ENCODE data around the gene WIZ. TPM values are rescaled to one million over a fixed set of nuclear protein-coding genes. Genes with fewer than 3 reads are reported as not detected.

The WIZ gene
- total RNA-seq, 1 experiment from 2014 or later = 27.3 TPM

DNA sequence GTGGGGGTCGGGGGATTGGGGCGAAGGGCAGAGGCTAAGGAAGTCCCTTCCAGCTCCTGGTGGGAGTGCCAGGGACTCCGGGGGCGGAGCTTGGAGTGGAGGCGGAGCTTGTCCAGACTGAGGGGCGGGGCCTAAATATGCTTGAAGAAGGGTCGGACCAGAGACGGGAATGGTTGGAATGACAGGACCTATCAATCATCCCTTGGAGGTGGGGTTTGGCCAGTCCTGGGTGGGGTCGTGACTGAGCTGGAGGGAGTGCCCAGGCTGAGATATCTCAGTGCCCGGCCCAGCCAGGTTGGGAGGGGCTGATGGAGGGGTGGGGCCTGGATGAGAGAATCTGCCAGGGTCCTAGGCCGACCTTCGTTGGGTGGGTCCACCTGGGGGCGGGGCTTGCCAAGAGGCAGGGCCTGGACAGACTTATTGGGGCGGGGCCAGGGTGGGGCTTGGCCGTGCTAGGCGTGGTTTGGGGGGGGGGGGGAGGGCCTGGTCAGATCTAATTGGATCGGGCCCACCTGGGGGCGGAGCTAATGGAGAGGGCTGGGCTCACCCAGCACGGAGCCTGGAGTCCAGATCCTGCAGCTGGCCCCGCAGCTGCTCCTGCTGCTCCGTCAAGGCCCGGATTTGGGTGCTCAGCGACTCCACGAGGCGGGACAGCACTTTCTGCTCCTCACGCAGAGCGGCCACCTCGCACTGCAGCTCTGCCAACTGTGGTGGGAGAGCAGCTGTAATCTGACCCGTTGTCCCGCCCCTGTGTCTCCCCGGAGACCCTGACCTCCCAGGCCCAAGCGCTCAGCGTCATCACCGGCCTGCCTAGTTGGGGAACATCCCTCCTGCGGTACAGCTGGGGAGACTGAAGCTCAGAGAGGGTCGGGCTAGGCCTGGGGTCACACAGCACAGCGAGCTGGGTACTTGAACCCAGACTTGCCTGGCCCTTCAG lies 2.6 kb upstream of the WIZ start:
- peak overlapping the region; percentile 86 for H3K4me2 ChIP-seq
- no peaks in the 10 kb centered on the region for H3K36me3 ChIP-seq (ENCODE audit: low read depth)
- peaks cover 10% of the 10 kb centered on the region; the same call in 1 of the 2 replicates for H3K4me1 ChIP-seq (replicated peaks; ENCODE audit: insufficient read depth)
- TF ChIP-seq, protein P1, sequence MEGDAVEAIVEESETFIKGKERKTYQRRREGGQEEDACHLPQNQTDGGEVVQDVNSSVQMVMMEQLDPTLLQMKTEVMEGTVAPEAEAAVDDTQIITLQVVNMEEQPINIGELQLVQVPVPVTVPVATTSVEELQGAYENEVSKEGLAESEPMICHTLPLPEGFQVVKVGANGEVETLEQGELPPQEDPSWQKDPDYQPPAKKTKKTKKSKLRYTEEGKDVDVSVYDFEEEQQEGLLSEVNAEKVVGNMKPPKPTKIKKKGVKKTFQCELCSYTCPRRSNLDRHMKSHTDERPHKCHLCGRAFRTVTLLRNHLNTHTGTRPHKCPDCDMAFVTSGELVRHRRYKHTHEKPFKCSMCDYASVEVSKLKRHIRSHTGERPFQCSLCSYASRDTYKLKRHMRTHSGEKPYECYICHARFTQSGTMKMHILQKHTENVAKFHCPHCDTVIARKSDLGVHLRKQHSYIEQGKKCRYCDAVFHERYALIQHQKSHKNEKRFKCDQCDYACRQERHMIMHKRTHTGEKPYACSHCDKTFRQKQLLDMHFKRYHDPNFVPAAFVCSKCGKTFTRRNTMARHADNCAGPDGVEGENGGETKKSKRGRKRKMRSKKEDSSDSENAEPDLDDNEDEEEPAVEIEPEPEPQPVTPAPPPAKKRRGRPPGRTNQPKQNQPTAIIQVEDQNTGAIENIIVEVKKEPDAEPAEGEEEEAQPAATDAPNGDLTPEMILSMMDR (conservative IDR thresholded peaks at IDR 0.05) = no peak
- no peak for TF ChIP-seq EZH2 (IDR thresholded peaks at IDR 0.05; ENCODE audit: low read depth)
- H3K27me3 ChIP-seq (ENCODE audit: insufficient read depth, low read depth) = no peaks in the 10 kb centered on the region
- H3K27ac ChIP-seq = no peak overlapping the region
- H3K79me2 ChIP-seq (ENCODE audit: low read depth) = no peaks in the 10 kb centered on the region
- peak; percentile 87 for DNase-seq
- H3K4me3 ChIP-seq = peak overlapping the region; percentile 40; the same call in 1 of the 2 replicates
- H3K9me2 ChIP-seq (ENCODE audit: insufficient read depth) = no peaks in the 10 kb centered on the region
- no peaks in the 10 kb centered on the region for H4K20me1 ChIP-seq (ENCODE audit: insufficient read depth)
- CTCF ChIA-PET = interaction anchor here (1.6 kb wide), 1 partner anchor 34 kb away, joined by 3 read pairs; the partner anchor contains the start of gene AKAP8L
- H3K9me3 ChIP-seq (ENCODE audit: insufficient read depth, low read depth) = no peaks in the 10 kb centered on the region
- POLR2A ChIA-PET (ENCODE audit: unreplicated experiment) = interaction anchor here (0.6 to 0.7 kb wide), 5 partner anchors 16 to 1316 kb away, joined by 3 to 51 read pairs (median 5); partner anchors contain the start of gene ASF1B
- peak overlapping the region; percentile 78 for H2AFZ ChIP-seq
- intact Hi-C loops (cut with micrococcal nuclease; ENCODE audit: unreplicated experiment) = no loop called here
- H3F3A ChIP-seq (ENCODE audit: insufficient read depth, low read depth) = peaks cover 39% of the 10 kb centered on the region
- BruUV-seq (replicated peaks) = no TSS peak

DNA sequence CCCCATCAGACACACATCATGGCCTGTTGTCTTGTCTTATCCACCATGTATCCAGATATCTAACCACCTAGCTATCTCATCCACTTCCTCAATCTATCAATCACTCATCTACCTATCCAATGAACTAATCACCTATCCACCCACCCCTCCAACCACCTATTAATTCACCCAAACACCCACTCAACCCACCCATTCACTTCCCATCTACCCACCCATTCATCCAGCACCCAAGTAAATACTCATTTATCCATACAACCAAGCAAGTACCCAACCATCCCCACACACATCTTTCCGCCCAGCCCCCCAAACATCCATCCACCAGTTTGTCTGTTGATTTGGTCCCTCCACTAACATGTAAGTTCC lies 753 bp upstream of the WIZ start:
- Histone ChIP-seq H3K4me1 (replicated peaks; ENCODE audit: insufficient read depth) (peaks cover 10% of the 10 kb centered on the region; the same call in 1 of the 2 replicates), H3K4me2 (peak overlapping the region; percentile 64; the same call in 1 of the 2 replicates), H3K79me2 (ENCODE audit: low read depth) (no peaks in the 10 kb centered on the region), H3K9me2 (ENCODE audit: insufficient read depth) (no peaks in the 10 kb centered on the region), H4K20me1 (ENCODE audit: insufficient read depth) (no peaks in the 10 kb centered on the region), H3F3A (ENCODE audit: insufficient read depth, low read depth) (peaks cover 42% of the 10 kb centered on the region), H3K27ac (no peak overlapping the region), H3K27me3 (ENCODE audit: insufficient read depth, low read depth) (no peaks in the 10 kb centered on the region), H3K9me3 (ENCODE audit: insufficient read depth, low read depth) (no peaks in the 10 kb centered on the region), H2AFZ (no peak overlapping the region), H3K36me3 (ENCODE audit: low read depth) (no peaks in the 10 kb centered on the region), H3K4me3 (no peak overlapping the region)
- DNase-seq = no peak
- no TSS peak for BruUV-seq (replicated peaks)
- TF ChIP-seq EZH2 (IDR thresholded peaks at IDR 0.05; ENCODE audit: low read depth) = no peak
- TF ChIP-seq, protein P1 (conservative IDR thresholded peaks at IDR 0.05) = no peak
- intact Hi-C loops (cut with micrococcal nuclease; ENCODE audit: unreplicated experiment) = no loop called here
- CTCF ChIA-PET = no interaction called here
- POLR2A ChIA-PET (ENCODE audit: unreplicated experiment) = no interaction called here

DNA sequence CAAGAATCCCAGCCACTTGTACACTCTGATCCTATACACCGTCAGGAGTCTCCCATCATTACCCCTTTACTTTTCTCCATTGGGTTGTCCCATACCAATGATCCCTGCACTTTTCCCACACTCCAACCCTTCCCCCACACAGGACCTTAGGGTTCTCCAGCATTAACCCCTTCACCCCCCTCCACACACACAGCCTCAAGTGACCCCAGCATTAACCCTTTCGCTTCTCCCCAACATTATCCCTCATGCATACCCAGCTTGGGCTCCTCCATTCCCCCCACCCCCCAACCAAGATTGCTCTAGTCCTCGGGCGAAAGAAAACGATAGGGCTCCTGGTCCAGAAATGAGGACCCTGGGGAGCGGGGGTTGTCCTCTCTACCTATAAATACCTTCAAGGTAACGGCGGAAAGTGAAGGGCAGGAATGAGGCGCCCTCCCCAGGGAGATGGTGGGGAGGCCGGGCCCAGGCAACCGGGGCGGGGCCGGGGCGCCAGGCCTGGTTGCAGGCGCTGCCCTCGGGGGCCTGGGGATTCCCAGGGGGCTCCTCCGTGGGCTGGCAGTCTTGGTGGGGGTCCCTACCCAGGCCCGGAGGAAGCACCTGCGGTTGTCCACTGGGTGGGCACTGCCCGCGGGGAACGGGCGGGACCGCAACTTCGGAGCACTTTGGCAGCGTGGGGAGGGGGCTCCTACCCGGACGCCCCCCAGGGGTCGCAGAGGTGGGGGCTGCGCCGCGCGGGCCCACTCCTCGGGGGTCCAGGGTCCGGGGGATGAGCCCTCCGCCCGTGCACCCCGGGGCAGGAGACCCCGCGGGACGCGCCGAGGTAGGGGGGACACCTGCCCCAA lies 757 bp downstream of the WIZ start:
- intact Hi-C loops (cut with micrococcal nuclease; ENCODE audit: unreplicated experiment) = no loop called here
- H3K9me2 ChIP-seq (ENCODE audit: insufficient read depth) = no peaks in the 10 kb centered on the region
- H2AFZ ChIP-seq = peak overlapping the region; percentile 81
- peak overlapping the region; percentile 91 for H3K4me2 ChIP-seq
- no peaks in the 10 kb centered on the region for H3K36me3 ChIP-seq (ENCODE audit: low read depth)
- peaks cover 42% of the 10 kb centered on the region for H3F3A ChIP-seq (ENCODE audit: insufficient read depth, low read depth)
- no peaks in the 10 kb centered on the region for H4K20me1 ChIP-seq (ENCODE audit: insufficient read depth)
- DNase-seq = no peak
- no peaks in the 10 kb centered on the region for H3K27me3 ChIP-seq (ENCODE audit: insufficient read depth, low read depth)
- TF ChIP-seq, protein P1 (conservative IDR thresholded peaks at IDR 0.05) = no peak
- no peak for TF ChIP-seq EZH2 (IDR thresholded peaks at IDR 0.05; ENCODE audit: low read depth)
- peaks cover 10% of the 10 kb centered on the region; the same call in 1 of the 2 replicates for H3K4me1 ChIP-seq (replicated peaks; ENCODE audit: insufficient read depth)
- CTCF ChIA-PET = no interaction called here
- H3K79me2 ChIP-seq (ENCODE audit: low read depth) = no peaks in the 10 kb centered on the region
- BruUV-seq (replicated peaks) = no TSS peak
- H3K9me3 ChIP-seq (ENCODE audit: insufficient read depth, low read depth) = no peaks in the 10 kb centered on the region
- POLR2A ChIA-PET (ENCODE audit: unreplicated experiment) = no interaction called here
- no peak overlapping the region for H3K27ac ChIP-seq
- H3K4me3 ChIP-seq = peak overlapping the region; percentile 76

All from PC-9 (cell line).